AG09309 (cell line): ENCODE data around the gene PTPN7.

Source experiments
- DNase-seq: peaks from one replicate; pipeline ENCODE4 v3.0.0-alpha.2; 2010; ENCODE audit warnings: low read depth
- H3K4me3 ChIP-seq: 2 replicates; pipeline ENCODE4 v1.5.1; 2011; ENCODE audit warnings: mild to moderate bottlenecking, low read depth, low read length, moderate library complexity; ENCODE audit not compliant: control insufficient read depth
- TF ChIP-seq, protein P1 (sequence below): IDR thresholded peaks from 2 replicates; pipeline ENCODE4 v1.5.1; 2011; ENCODE audit warnings: mild to moderate bottlenecking, low read depth, low read length, inconsistent platforms; ENCODE audit not compliant: insufficient read depth, control insufficient read depth; ENCODE audit errors: missing control alignments

Gene PTPN7

GRCh38 chr1:202165942-202166843 lies 5.8 kb upstream of the PTPN7 start:
- H3K4me3 ChIP-seq, result no peak overlapping the region
- TF ChIP-seq, protein P1, sequence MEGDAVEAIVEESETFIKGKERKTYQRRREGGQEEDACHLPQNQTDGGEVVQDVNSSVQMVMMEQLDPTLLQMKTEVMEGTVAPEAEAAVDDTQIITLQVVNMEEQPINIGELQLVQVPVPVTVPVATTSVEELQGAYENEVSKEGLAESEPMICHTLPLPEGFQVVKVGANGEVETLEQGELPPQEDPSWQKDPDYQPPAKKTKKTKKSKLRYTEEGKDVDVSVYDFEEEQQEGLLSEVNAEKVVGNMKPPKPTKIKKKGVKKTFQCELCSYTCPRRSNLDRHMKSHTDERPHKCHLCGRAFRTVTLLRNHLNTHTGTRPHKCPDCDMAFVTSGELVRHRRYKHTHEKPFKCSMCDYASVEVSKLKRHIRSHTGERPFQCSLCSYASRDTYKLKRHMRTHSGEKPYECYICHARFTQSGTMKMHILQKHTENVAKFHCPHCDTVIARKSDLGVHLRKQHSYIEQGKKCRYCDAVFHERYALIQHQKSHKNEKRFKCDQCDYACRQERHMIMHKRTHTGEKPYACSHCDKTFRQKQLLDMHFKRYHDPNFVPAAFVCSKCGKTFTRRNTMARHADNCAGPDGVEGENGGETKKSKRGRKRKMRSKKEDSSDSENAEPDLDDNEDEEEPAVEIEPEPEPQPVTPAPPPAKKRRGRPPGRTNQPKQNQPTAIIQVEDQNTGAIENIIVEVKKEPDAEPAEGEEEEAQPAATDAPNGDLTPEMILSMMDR, result no peak
- no peak for DNase-seq

GRCh38 chr1:202165267-202165941 lies 5.0 kb upstream of the PTPN7 start:
- DNase-seq, result no peak
- TF ChIP-seq, protein P1, result no peak

DNA sequence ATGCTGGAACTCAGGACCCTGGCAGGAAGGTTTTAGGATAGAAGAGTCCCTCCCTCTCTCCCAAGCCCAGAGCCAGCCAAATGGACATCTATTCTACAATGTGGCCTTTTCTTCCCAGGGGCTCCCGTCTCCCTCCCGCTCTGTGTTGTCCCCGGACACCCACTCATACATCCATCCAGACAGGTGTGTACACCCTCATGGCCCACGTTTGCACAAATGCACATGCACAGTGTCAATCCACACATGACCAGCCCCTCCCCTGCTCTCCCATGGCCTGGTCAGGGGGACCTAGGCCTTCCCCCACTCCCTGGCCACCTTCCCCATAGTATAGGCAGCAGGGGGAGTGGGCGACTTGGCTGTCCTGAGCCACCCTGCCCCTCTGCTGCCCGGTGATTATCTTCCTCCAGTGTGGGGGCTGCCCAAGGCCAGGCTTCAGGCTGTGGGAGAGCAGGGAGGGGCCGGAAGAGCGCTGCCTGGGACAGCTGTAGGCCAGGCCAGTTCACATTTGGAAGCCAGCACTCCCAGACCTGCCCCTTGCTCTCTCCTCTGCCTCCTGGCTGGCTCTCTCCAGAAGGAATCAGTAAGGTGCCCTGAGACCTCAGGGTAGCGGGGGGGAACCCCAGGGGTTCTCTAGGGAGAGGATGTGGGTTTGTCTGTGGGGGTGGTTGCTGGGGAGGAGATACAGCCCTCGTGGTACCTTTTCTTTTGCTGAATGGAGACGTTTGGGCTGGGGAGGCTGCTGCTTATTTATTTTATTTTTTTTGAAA lies 4.1 kb upstream of the PTPN7 start:
- TF ChIP-seq, protein P1, result no peak
- H3K4me3 ChIP-seq, result no peak overlapping the region
- DNase-seq, result no peak

More at GRCh38 chr1:202165267-202165941, 5.0 kb upstream of the PTPN7 start:
- no peak overlapping the region for H3K4me3 ChIP-seq

GRCh38 chr1:202163281-202164270 lies 3.2 kb upstream of the PTPN7 start:
- DNase-seq, result no peak
- TF ChIP-seq, protein P1, result no peak

DNA sequence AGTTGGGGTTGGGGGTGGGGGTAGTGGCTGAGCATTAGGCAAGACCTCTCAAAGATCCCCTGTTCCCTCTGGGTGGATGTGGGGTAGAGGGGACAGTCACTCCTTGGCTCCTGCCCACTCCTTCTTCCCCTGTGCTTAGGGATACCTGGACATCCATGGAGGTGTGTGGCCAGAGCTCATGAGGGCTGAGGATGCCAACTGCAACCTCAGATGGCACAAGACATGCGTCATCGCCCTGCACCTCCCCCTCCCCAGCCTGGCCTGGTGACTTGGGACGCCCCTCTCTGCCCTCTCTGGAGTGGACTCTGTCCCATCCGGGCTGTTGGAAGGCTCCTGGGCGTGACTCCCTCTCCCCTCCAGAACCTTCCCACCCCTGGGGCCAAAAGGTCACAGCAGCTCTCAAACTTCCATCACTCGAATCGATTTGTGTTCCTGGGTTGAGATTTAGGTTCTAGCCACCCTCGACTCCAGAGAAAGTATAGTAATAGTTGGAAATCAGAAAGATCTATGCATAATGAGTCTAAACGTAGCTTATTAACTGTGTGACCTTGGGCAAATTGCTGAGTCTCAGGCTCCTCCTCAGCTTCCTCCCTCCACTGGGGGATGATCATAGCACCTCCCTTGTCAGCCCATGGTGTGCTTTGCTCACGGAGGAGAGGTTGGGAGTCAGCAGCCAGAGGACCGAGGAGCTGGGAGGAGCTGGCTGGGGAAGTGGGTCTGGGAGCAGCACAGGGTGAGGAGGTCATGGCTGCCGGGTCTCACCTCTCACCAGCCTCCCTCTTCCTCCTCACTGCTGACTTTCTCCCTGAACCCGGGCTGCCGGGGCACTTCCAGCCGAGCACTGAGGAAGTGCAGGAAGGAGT lies 2.2 kb upstream of the PTPN7 start:
- DNase-seq, result no peak
- no peak overlapping the region for H3K4me3 ChIP-seq
- TF ChIP-seq, protein P1, result no peak

More at GRCh38 chr1:202163281-202164270, 3.2 kb upstream of the PTPN7 start:
- H3K4me3 ChIP-seq, result no peak overlapping the region
